ENCODE measurements around the gene STEAP1B.
"Not testable (repeated sequence)": the region's sequence is repeated elsewhere in the genome, so short reads cannot be mapped to it uniquely, and the experiment has no call there.

DNA sequence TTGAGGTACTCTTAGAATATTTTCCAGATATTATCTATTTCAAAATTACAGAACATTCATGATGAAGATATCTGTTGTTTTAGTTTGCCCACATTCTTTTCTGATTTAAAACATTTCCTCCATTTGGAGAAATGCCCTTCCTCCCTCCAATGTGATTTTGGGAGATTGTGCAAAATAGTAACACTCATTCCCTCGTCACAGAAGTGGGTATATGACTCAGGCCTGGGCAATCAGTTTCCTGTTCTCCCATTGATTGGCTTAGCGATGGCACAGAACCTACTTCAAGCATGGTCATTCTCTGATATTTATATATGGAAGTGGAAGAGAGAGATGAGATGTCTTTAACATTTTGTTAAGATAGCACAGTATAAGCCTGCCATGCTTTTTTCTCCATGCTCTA lies 3.1 kb downstream of the STEAP1B start:
- TF ChIP-seq, protein P1, sequence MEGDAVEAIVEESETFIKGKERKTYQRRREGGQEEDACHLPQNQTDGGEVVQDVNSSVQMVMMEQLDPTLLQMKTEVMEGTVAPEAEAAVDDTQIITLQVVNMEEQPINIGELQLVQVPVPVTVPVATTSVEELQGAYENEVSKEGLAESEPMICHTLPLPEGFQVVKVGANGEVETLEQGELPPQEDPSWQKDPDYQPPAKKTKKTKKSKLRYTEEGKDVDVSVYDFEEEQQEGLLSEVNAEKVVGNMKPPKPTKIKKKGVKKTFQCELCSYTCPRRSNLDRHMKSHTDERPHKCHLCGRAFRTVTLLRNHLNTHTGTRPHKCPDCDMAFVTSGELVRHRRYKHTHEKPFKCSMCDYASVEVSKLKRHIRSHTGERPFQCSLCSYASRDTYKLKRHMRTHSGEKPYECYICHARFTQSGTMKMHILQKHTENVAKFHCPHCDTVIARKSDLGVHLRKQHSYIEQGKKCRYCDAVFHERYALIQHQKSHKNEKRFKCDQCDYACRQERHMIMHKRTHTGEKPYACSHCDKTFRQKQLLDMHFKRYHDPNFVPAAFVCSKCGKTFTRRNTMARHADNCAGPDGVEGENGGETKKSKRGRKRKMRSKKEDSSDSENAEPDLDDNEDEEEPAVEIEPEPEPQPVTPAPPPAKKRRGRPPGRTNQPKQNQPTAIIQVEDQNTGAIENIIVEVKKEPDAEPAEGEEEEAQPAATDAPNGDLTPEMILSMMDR (IDR thresholded peaks at IDR 0.05) = not testable (repeated sequence)
- TF ChIP-seq POLR2A (IDR thresholded peaks at IDR 0.05) = not testable (repeated sequence)
